GM19193 (cell line): ENCODE results near the gene RPRD2.

ENCODE experiments used
- POLR2A ChIP-seq: IDR thresholded peaks from 4 replicates; pipeline ENCODE4 v1.6.1; 2011; ENCODE audit not compliant: insufficient read depth, insufficient read length; ENCODE audit errors: extremely low read depth

The RPRD2 gene

GRCh38 chr1:150383631-150384324, 19.8 kb downstream of the RPRD2 start:
- no peak for TF ChIP-seq POLR2A

- no peak for TF ChIP-seq POLR2A
These were observed 21.8 kb downstream of the RPRD2 start for GRCh38 chr1:150385537-150386445.

DNA sequence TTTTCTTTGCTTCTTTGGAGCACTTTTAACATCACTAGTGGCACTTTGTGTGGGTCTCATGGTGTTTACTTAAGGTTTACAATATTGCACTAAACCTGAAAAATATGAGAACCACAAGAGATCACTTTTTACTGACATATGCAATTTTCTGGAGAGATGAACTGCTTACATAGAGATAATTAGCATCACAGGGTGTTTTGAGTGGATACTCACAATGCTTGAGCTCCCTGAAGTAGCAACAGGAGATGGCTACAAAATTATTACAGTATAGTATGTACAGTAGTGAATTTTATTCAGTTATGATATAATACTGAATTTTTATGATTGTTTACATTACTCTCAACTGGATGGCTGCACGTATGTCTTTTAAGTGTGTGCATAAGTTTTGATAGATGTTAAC, 22.6 kb downstream of the RPRD2 start:
- TF ChIP-seq POLR2A: no peak

DNA sequence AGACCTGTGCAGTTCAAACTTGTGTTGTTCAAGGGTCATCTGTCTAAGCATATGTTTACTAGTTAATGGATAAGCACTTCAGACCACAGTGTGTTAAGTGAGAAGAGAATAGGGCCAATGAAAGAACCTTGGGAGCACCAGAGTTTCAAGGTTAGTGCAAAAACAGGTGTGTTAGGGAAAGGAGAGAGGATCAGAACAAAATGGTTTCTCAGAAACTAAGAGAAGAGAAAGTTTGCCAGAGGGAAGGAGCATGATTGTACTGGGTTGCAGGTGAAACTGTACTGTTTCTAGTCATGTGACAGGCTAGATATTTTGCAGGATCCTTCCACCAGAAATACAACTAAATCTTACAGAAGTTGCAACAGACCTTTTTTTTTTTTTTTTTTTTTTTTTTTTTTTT, 23.3 kb downstream of the RPRD2 start:
- TF ChIP-seq POLR2A: no peak

DNA sequence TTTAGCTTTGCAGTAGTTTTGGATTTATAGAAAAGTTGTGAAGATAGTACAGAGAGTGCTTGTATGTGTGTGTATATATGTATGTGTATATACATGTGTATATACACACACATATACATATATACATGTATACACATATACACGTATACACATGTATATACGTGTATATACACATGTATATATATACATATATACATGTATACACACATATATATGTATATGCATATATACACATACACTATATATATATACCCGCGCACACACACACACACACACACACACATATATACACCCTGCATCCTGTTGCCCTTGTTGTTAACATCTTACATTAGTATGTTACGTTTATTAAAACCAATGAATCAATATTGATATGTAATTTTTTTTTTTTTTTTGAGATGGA, 24.3 kb downstream of the RPRD2 start:
- TF ChIP-seq POLR2A: no peak

DNA sequence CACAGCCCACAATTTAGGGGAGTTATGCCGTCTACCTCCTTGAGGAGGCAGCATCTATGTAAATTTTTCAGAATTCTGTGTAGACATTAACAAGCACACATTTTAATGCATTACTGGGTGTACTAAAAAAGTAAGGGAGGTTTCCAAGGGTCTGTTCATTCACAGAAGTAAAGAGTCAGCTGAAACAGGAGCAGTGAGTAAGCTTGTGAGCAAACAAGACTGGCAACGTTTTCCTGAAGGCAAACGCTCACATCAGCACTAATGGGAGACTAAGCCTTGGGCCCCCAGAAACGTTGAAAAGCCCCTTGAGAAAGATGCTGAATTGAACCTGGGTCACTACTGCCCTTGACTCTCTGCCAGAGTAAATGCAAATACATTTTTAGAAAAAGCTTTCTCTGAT, 25.7 kb downstream of the RPRD2 start:
- no peak for TF ChIP-seq POLR2A

DNA sequence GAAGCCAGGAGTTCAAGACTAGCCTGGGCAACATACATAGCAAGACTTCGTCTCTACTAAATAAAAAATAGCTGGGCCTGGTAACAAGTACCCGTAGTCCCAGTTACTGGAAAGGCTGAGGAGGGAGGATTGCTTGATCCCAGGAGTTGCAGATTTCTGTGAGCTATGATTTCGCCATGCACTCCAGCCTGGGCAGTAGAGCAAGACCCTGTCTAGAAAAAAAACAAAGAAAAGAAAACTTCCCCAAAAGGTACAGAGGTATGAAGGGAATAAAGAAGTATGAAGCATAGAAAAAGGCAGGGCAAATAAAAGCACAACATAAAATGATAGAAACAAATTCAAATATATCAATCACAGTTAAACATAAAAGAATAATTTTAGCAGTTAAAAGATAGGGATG, 28.7 kb downstream of the RPRD2 start:
- no peak for TF ChIP-seq POLR2A

DNA sequence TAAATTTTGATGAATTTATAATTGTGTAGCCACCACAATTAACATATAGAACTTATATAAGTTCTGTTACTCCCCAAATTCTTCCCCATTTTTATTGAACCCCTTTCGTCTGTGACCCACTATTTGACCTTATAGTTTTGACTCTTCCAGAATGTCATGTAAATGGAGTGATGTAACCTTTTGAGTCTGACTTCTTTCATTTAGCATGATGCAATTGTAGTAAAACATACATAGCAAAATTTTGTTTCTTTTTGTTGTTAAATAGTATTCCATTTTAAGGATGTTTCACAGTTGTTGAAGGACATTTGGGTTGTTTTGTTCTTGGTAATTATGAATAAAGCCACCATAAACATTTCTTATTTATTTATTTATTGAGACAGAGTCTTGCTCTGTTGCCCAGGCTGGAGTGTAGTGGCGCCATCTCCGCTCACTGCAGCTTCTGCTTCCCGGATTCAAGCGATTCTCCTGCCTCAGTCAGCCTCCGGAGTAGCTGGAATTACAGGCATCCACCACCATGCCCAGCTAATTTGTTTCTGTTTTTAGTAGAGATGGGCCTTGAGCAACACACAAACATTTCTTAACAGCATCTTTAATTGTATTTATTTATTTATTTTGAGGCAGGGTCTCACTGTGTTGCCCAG, 33.6 kb downstream of the RPRD2 start:
- no peak for TF ChIP-seq POLR2A

GRCh38 chr1:150404465-150404864, 40.5 kb downstream of the RPRD2 start:
- no peak for TF ChIP-seq POLR2A

DNA sequence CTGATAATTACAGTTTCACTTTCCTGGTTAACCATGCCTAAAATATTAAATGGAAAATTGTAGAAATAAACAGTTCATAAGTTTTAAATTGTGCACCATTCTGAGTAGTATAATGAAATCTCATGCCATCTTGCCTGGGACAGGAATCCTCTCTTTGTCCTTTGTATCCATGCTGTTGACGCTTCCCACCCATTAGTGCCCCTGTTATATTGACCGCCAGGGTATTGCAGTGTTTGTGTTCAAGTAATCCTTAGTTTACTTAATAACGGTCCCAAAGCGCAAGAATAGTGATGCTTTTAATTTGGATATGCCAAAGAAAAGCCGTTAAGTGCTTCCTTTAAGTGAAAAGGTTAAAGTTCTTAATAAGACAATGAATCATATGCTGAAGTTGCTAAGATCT, 41.7 kb downstream of the RPRD2 start:
- TF ChIP-seq POLR2A: no peak

DNA sequence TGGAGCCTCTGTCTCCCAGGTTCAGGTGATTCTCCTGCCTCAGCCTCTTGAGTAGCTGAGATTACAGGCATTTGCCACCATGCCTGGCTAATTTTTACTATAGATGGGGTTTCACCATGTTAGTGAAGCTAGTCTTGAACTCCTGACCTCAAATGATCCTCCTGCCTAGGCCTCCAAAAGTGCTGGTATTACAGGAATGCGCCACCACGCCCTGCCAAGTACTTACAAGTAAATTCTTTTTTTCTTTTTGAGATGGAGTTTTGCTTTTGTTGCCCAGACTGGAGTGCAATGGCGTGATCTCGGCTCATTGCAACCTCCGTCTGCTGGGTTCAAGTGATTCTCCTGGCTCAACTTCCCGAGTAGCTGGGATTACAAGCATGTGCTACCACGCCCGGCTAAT, 42.5 kb downstream of the RPRD2 start:
- no peak for TF ChIP-seq POLR2A

DNA sequence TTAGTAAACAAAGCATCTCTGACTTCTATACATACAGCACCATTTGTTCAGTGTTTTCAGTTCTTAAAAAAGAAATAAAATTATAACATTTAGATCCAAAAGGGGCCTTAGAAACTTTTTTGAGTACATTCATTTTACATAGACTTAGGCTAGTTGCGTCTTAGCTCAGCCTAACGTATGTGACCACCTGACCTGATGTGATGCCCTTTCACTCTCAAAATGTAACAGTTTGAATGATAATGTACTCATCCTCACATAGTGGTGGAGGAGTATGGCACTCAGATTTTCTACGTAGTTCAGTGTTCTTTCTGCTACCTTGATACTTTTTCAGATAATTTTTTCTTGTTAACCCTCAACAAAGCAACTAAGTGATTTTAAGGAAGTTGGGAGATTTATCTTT, 43.4 kb downstream of the RPRD2 start:
- no peak for TF ChIP-seq POLR2A

DNA sequence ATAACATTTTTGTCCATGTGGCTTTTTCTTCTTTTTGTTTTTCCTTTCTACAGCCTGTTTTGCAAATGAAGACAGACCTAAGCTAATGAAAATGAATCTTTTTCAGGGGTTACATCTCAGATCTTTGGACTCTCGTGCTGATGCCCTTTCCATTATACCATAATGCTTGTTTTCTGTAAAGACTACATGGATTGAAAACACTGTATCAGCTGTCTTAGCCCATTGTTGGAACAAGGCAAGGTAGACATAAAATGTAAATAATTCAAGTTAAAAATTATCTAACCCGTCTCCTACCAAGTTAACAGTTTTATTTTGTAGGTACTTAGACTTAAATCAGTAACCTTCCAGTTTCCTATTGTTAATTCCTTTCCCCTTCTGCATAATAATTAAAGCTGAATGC, 44.9 kb downstream of the RPRD2 start:
- no peak for TF ChIP-seq POLR2A

- no peak for TF ChIP-seq POLR2A
These were observed 45.8 kb downstream of the RPRD2 start for GRCh38 chr1:150409504-150410362.
